OCI-M2 (cell line): ENCODE measurements around the gene CD44.

Source experiments
- DNase-seq: peaks from one replicate; lab custom pipeline; 2025; ENCODE audit not compliant: unreplicated experiment; lab: John Stamatoyannopoulos, UW

The CD44 gene

GRCh38 chr11:35111161-35112055 lies 27.6 kb upstream of the CD44 start:
- DNase-seq = no peak

DNA sequence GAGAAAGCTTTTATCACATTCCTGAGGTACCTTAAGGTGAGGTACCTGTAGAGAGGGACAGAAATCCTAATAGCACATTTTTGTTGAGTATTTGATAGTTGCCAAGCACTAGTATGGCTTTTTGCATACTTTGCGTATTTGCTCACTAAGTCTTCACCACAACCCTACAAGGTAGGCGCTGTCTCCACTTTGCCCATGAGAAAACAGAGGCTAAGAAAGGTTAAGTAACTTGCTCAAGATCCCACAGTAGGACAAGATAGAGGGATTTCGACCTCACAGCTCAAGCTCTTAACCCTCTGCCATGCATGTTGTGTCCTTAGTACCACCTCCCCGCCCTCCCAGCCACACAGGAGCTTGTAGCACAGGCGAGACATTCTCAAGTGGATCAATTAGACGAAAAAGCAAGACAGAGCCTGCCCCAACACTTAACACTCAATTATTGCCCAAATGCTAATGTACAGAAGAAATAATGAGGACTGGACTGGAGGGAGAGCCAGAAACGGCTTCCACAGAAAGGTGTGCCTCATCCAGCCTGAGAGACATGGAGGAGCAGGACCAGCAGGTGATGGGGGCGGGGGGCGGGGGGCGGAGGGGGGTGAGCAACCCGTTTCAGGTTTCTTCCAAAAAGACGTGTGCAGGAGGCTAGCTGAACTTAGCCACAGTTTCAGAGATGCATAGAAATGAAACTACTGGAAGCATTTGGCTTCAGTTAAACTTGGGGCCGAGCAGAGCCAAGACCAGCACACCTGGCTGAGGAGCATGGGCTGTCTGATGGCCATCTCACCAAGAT lies 26.7 kb upstream of the CD44 start:
- DNase-seq = no peak

GRCh38 chr11:35112846-35113105 lies 26.2 kb upstream of the CD44 start:
- no peak for DNase-seq

GRCh38 chr11:35114906-35115687 lies 23.9 kb upstream of the CD44 start:
- DNase-seq = no peak

DNA sequence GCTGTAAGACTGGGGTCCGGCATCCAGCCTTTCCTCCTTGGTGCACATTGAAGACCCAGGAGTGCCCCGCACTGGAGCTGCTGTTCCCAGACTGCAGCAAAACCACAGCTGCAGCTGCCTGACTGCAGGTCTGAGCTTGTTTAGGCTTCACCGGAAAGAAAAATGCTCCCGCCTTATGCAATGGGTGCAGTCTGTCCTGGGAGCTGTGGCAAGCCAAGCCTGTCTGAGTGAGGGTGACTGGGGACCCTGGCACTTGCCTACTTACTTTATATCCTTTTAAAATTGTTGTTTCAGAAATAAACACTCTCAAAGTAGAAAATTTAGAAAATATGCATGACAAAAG lies 23.3 kb upstream of the CD44 start:
- no peak for DNase-seq

DNA sequence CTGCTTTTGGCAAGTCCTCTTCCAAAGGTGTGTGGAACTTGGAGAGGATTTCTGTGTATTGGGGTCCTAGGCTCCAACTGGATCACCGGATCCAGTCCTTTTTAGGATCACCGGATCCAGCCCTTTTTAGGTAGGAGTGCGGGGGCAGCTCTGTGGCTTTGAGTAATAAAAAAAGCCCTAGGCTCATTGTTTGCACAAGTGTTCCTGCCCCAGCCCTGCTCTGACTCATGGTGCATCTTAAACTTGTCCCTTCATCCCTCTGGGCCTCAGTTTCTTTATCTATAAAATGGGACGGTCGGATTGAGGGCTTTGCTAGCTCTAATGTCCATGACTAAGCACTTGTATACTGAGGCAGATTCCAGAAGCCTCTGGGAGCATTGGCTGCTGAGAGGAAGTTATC lies 22.7 kb upstream of the CD44 start:
- no peak for DNase-seq

- DNase-seq = no peak
Measured at GRCh38 chr11:35116762-35117640, 22.0 kb upstream of the CD44 start.

DNA sequence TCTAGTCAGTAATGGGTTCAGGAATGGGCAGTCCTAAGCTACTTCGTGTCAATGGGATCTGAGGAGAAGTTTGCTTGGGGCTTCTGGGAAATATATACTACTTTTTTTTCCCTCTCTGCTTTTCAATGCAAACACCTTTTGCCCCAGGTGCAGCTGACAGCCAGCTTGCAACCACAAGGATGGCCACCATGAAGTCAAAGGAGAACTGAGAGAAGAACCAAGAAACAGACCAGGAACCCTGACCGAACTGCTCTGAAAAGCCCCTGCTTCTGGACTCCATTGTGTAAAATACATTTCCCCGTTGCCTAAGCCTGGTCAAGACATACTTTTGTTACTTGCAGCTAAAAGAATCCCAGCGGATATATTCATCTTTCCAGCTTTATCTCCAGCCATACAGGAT lies 20.1 kb upstream of the CD44 start:
- no peak for DNase-seq

DNA sequence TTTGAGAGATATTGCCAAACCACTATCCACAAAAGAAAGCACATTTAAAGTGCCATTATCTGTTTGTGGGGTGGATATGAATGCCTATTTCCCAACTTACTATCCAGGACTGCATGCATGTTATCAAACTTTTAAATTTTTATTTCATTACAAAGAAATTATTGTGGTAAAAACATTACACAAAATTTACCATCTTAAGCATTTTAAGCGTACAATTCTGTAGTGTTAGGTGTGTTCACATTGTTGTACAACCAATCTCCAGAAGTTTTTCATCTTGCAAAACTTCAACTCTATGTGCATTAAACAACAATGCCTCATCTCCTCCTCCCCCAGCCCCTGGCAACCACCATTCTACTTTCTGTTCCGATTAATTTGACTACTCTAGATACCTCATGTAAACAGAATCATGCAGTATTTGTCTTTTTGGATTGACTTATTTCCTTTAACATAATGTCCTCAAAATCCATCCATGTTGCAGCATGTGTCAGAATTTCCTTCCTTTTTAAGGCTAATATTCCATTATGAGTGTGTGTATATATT lies 17.6 kb upstream of the CD44 start:
- no peak for DNase-seq

- DNase-seq = no peak
Measured at GRCh38 chr11:35122308-35122707, 16.7 kb upstream of the CD44 start.

DNA sequence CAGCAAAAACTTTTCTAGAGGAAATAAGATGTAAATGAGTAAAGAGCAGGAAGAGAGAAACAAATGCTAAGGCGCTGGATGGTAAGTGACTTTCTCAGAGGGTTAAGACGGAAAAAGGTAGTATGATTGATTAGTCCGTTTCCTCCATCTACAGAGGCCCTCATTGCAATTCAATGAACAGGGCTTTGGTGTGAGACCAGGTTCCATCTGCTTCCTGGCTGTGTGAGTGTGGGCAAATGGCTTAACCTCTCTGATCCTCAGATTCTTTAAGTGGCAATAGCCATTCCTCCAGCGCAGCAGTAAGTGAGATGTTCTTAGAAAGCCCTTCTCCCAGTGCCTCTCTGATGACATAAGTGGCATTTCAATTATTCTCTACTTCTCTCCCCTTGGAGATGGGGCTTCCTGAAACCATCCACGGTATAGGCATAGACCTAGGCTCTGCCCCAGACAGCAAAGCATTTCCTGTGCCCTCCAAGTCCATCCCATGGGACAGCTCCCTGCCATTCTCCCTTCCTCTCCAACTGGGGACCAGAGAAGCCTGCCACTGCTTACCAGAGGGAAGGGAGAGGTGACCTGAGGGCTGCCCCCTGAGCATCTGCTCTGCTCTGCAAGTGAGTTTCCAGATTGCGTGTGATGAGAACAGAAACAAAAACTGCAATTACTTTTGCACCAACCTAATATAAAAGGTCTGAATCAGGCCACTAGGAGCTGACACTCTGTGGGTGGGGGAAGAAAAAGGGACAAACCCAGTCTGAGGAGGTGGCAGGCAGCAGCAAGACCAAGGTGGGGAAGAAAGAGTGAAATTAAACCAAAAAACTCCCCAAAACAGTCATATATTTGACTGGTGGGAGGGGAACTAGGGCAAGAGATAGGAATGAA lies 12.7 kb upstream of the CD44 start:
- no peak for DNase-seq

- DNase-seq = no peak
Measured at GRCh38 chr11:35126879-35127581, 11.9 kb upstream of the CD44 start.

DNA sequence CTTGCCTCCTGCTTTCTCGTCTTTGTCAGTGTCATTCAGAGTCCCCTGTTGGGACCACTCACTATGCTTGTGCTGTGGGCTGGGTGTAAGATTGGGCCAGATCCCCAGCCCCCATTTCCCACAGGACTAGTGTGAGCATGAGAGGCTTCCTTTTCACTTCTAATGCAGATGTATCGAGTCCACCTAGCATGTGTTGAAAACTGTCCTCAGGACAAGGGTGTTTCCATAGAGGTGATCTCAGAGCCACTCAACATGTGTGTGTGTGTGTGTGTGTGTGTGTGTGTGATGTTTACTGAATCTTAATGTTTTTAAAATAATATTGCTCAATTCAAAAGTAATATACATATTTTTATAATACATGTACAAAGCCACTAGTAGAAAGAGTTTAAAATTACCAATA lies 11.4 kb upstream of the CD44 start:
- no peak for DNase-seq

DNA sequence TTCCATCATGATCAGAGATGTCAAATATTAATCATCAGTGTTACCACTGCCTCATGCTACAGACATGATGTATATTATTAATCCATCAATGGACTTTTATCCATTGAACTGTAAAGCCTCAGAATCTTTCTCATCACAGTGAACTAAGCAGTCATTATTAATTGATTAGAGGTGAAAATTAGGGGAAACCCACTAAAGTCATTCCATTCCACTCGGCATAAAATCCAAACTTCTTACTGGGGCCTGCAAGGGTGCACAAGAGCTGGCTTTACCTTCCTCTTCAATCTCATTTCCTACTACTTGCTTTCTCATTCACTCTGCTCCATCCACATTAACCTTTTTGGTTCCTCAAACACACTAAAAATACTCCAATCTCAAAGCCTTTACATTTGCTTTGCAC lies 7.9 kb upstream of the CD44 start:
- DNase-seq = no peak

- DNase-seq = no peak
Measured at GRCh38 chr11:35131886-35132285, 7.1 kb upstream of the CD44 start.

DNA sequence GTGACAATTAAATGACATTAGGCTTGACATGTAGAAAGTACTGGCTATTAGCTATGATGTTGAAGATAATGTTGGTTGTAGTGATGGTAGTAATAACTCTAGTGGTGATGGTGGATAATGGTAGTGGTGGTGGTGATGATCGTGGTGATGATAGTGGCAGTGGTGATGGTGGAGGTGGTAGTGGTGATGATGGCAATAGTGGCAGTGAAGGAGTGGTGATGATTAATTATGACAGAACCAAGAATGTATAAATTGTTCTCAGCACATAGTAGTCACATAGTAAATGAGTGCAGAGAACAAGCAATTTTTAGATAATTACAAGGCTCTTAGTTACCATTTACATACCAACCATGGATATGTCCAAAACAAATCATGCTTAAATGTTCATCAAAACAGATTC lies 5.3 kb upstream of the CD44 start:
- no peak for DNase-seq

DNA sequence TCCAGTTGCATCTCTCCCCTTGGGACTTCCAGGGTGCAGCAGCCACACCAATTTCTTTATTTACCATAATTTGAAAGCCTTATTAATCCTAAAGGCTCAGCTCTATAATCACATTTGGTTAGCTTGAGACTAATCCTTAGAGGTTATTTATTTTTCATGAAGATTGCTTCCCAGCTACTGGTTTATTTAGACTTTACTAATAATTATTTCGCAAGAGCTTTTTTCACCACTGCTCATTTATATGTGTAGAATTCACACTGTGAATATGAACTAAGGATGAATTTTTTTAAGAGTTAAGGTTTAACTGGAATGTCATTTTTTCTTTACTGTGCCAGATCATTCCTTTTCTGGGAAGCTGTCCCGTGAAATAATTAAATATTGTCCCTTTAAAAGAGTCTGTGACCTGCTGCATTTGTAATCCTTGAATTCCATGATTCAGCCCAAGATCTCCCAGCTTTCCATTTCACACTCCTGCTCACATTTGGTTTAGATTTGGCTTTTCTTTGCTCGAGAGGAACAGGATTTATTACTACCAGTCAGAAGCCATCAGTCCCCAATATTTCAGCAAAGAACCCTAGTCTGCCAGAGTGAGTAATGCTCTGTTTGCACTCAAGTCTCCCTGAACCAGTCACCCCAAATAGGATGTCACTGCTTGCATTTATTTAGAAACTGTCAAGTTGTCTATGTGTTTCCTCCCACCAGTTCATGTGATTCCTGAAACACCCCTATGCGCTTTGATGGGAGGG lies 4.4 kb upstream of the CD44 start:
- no peak for DNase-seq

- no peak for DNase-seq
Measured at GRCh38 chr11:35135222-35135621, 3.7 kb upstream of the CD44 start.
